HepG2 (cell line): ENCODE results near the gene HCRT. TPM values are rescaled to one million over a fixed set of nuclear protein-coding genes. Genes with fewer than 3 reads are reported as not detected.

Experiments used
- CHD2 ChIP-seq: IDR thresholded peaks from 2 replicates; pipeline ENCODE4 v1.6.1; 2011; ENCODE audit warnings: low read depth, low read length, improper control_type of control experiment
- FOXK1 ChIP-seq: sonication (generic); formaldehyde crosslinking; IDR thresholded peaks from 2 replicates; pipeline ENCODE4 v1.4.0; 2020; ENCODE audit warnings: low read depth, missing genetic modification reagents, borderline replicate concordance
- KAT8 ChIP-seq: IDR thresholded peaks from 2 replicates; pipeline ENCODE4 v1.6.1; 2016; ENCODE audit warnings: missing genetic modification reagents, missing compliant biosample characterization
- KLF13 ChIP-seq: sonication (generic); formaldehyde crosslinking; IDR thresholded peaks from 2 replicates; pipeline ENCODE4 v1.4.0; 2020; ENCODE audit warnings: mild to moderate bottlenecking, missing genetic modification reagents
- NR3C1 ChIP-seq: sonication (generic); formaldehyde crosslinking; IDR thresholded peaks from 2 replicates; pipeline ENCODE4 v1.4.0; 2020; ENCODE audit warnings: missing genetic modification reagents
- PHF8 ChIP-seq: sonication (generic); formaldehyde crosslinking; IDR thresholded peaks from 2 replicates; pipeline ENCODE4 v1.5.0; 2020; ENCODE audit warnings: missing genetic modification reagents
- PRPF4 ChIP-seq: fragments of 200-400 bp; formaldehyde crosslinking; IDR thresholded peaks from 2 replicates; pipeline ENCODE4 v1.6.1; 2016; ENCODE audit warnings: low read length, low read depth; ENCODE audit not compliant: poor library complexity, severe bottlenecking
- RELA ChIP-seq: sonication (generic); formaldehyde crosslinking; IDR thresholded peaks from 2 replicates; pipeline ENCODE4 v1.4.0; 2020; ENCODE audit warnings: missing genetic modification reagents
- RFX3 ChIP-seq: IDR thresholded peaks from 2 replicates; pipeline ENCODE4 v1.6.1; 2016; ENCODE audit warnings: missing biosample characterization, missing genetic modification reagents
- SATB2 ChIP-seq: sonication (generic); formaldehyde crosslinking; IDR thresholded peaks from 2 replicates; pipeline ENCODE4 v1.5.0; 2020; ENCODE audit warnings: missing genetic modification reagents
- TRIM24 ChIP-seq: sonication (generic); formaldehyde crosslinking; IDR thresholded peaks from 2 replicates; pipeline ENCODE4 v1.8.0; 2022; ENCODE audit warnings: mild to moderate bottlenecking, missing genetic modification reagents
- U2AF1 ChIP-seq: fragments of 200-400 bp; formaldehyde crosslinking; optimal IDR thresholded peaks from 2 replicates; pipeline ENCODE3; 2017; ENCODE audit warnings: mild to moderate bottlenecking, low read depth, low read length
- ZFAT ChIP-seq: sonication (generic); formaldehyde crosslinking; conservative IDR thresholded peaks from 2 replicates; pipeline ENCODE4 v1.8.1; 2023; ENCODE audit warnings: missing genetic modification reagents, inconsistent platforms
- ZNF124 ChIP-seq: sonication (generic); formaldehyde crosslinking; IDR thresholded peaks from 2 replicates; pipeline ENCODE4 v1.4.0; 2020; ENCODE audit warnings: missing genetic modification reagents
- ZNF143 ChIP-seq: sonication (generic); formaldehyde crosslinking; IDR thresholded peaks from 2 replicates; pipeline ENCODE4 v1.4.0; 2020; ENCODE audit warnings: missing genetic modification reagents
- ZNF343 ChIP-seq: sonication (generic); formaldehyde crosslinking; IDR thresholded peaks from 2 replicates; pipeline ENCODE4 v1.4.0; 2020; ENCODE audit warnings: mild to moderate bottlenecking, missing genetic modification reagents
- ZNF431 ChIP-seq: sonication (generic); formaldehyde crosslinking; IDR thresholded peaks from 2 replicates; pipeline ENCODE4 v1.9.0; 2022; ENCODE audit warnings: missing genetic modification reagents, low read depth, mild to moderate bottlenecking, borderline replicate concordance
- ZNF614 ChIP-seq: IDR thresholded peaks from 2 replicates; pipeline ENCODE4 v1.6.1; 2018; ENCODE audit warnings: missing biosample characterization, missing genetic modification reagents, inconsistent platforms, borderline replicate concordance
- ZNF615 ChIP-seq: sonication (generic); formaldehyde crosslinking; IDR thresholded peaks from 2 replicates; pipeline ENCODE4 v1.5.0; 2020; ENCODE audit warnings: mild to moderate bottlenecking, missing genetic modification reagents, borderline replicate concordance
- ZNF75D ChIP-seq: sonication (generic); formaldehyde crosslinking; IDR thresholded peaks from 2 replicates; pipeline ENCODE4 v1.8.1; 2023; ENCODE audit warnings: missing genetic modification reagents, mild to moderate bottlenecking, borderline replicate concordance
- ZNF841 ChIP-seq: sonication (generic); formaldehyde crosslinking; IDR thresholded peaks from 2 replicates; pipeline ENCODE4 v1.8.1; 2023; ENCODE audit warnings: missing genetic modification reagents, borderline replicate concordance
- polyA plus RNA-seq, 8 experiments: library from polyadenylated mRNA; depleted of rRNA in 3 of 8; stranded (reverse) in 7 of 8; unstranded in 1 of 8; fragments of >200 nt; fragmentation: Illumina TruSeq in 4 of 8; extraction: Trizol in 4 of 8; gene quantifications; 2 replicates each; pipeline versions ENCODE4 v1.2.1 to v1.2.3, GENCODE V29; 2011 to 2016; ENCODE audit warnings: low read depth in 4 of 8, missing spikeins in 1 of 8, mixed read lengths in 1 of 8; ENCODE audit not compliant: insufficient read depth in 1 of 8
- total RNA-seq, 5 experiments: library from RNA; depleted of rRNA; stranded (reverse); fragments of >200 nt; fragmentation: Illumina TruSeq; extraction: Trizol; gene quantifications; 2 replicates each; pipeline ENCODE4 v1.2.3, GENCODE V29; 2016; ENCODE audit warnings: low read depth in 1 of 5
- TF ChIP-seq, protein P1 (sequence below): sonication (generic); formaldehyde crosslinking; conservative IDR thresholded peaks from 2 replicates; pipeline ENCODE4 v1.4.0; 2020; ENCODE audit warnings: missing genetic modification reagents
- TF ChIP-seq, protein P2 (sequence below): sonication (generic); formaldehyde crosslinking; IDR thresholded peaks from 2 replicates; pipeline ENCODE4 v1.4.0; 2020; ENCODE audit warnings: missing genetic modification reagents
- TF ChIP-seq, protein P3 (sequence below): sonication (generic); formaldehyde crosslinking; IDR thresholded peaks from 2 replicates; pipeline ENCODE4 v1.4.0; 2020; ENCODE audit warnings: missing genetic modification reagents

The HCRT gene
- total and polyA plus RNA-seq, 2 of the 13 experiments (the other 11 are each of a cell fraction or from before 2014, with no cell fraction given): not detected

DNA sequence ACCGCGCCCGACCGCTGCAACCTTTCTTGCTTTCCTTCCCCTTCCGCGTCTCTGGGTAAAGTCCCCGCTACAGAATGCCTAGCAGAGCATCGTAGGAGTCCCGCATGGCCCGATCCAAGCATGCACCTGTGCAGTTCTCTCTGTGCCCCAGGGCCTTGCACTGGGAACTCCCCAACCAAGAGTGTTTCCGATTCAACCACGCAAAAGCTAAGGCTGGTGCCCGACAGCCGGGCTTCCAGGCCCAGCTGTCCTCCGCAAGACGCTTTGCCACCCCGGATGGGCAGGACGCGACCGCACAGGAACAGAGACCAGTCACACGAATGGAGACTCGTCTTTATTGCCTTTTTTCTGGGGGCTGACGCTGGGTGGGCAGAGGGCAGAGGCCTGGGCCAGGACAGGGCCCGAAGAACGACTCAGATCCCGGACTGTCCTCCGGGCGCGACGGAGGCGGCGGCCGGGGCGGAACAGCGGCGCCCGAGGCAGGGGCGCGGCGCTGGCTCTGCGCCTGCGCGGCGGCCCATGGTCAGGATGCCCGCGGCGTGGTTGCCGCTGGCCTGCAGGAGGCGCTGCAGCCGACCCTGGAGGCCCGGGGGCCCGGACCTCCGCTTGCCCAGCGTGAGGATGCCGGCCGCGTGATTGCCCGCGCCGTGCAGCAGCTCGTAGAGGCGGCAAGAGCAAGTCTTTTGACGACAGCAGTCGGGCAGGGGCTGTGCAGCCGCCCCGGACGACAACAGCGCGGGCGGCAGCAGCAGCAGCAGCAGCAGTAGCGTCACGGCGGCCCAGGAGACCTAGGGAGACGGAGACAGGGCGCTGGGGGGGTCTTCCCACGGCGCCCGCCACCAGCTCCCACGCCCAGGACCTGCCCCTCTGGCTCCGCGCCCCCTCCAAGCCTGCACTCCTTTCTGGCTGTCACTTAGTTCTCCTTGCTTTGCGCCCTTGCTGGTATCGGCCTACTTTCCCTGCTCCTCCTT lies 1.2 kb downstream of the HCRT start (continued):
- TF ChIP-seq ZFAT (CRISPR knock-in tag) (peak; percentile 90), SATB2 (CRISPR knock-in tag) (peak; percentile 78; the same call in 1 of the 2 replicates), PHF8 (CRISPR knock-in tag) (peak; percentile 99), ZNF75D (CRISPR knock-in tag) (no peak), KLF13 (peak; percentile 48; the same call in 1 of the 2 replicates), PRPF4 (no peak), ZNF124 (0 out of 2 replicates have a peak, but pooled peaks have one; percentile 28), KAT8 (CRISPR knock-in tag) (peak; percentile 77), RFX3 (CRISPR knock-in tag) (no peak), TRIM24 (CRISPR knock-in tag) (0 out of 2 replicates have a peak, but pooled peaks have one; percentile 47), ZNF343 (CRISPR knock-in tag) (peak; percentile 80; the same call in 1 of the 2 replicates), FOXK1 (CRISPR knock-in tag) (no peak; the same call in 1 of the 2 replicates), U2AF1 (no peak), NR3C1 (CRISPR knock-in tag) (no peak), ZNF431 (CRISPR knock-in tag) (peak; percentile 80; the same call in 1 of the 2 replicates), ZNF143 (peak; percentile 10; the same call in 1 of the 2 replicates), ZNF841 (CRISPR knock-in tag) (0 out of 2 replicates have a peak, but pooled peaks have one; percentile 84), ZNF615 (no peak), CHD2 (no peak), RELA (CRISPR knock-in tag) (no peak; the same call in 1 of the 2 replicates), ZNF614 (CRISPR knock-in tag) (peak; percentile 42; the same call in 1 of the 2 replicates)
- TF ChIP-seq, protein P1, sequence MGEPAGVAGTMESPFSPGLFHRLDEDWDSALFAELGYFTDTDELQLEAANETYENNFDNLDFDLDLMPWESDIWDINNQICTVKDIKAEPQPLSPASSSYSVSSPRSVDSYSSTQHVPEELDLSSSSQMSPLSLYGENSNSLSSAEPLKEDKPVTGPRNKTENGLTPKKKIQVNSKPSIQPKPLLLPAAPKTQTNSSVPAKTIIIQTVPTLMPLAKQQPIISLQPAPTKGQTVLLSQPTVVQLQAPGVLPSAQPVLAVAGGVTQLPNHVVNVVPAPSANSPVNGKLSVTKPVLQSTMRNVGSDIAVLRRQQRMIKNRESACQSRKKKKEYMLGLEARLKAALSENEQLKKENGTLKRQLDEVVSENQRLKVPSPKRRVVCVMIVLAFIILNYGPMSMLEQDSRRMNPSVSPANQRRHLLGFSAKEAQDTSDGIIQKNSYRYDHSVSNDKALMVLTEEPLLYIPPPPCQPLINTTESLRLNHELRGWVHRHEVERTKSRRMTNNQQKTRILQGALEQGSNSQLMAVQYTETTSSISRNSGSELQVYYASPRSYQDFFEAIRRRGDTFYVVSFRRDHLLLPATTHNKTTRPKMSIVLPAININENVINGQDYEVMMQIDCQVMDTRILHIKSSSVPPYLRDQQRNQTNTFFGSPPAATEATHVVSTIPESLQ: no peak
- TF ChIP-seq, protein P2, sequence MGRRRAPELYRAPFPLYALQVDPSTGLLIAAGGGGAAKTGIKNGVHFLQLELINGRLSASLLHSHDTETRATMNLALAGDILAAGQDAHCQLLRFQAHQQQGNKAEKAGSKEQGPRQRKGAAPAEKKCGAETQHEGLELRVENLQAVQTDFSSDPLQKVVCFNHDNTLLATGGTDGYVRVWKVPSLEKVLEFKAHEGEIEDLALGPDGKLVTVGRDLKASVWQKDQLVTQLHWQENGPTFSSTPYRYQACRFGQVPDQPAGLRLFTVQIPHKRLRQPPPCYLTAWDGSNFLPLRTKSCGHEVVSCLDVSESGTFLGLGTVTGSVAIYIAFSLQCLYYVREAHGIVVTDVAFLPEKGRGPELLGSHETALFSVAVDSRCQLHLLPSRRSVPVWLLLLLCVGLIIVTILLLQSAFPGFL (CRISPR knock-in tag): no peak
- TF ChIP-seq, protein P3, sequence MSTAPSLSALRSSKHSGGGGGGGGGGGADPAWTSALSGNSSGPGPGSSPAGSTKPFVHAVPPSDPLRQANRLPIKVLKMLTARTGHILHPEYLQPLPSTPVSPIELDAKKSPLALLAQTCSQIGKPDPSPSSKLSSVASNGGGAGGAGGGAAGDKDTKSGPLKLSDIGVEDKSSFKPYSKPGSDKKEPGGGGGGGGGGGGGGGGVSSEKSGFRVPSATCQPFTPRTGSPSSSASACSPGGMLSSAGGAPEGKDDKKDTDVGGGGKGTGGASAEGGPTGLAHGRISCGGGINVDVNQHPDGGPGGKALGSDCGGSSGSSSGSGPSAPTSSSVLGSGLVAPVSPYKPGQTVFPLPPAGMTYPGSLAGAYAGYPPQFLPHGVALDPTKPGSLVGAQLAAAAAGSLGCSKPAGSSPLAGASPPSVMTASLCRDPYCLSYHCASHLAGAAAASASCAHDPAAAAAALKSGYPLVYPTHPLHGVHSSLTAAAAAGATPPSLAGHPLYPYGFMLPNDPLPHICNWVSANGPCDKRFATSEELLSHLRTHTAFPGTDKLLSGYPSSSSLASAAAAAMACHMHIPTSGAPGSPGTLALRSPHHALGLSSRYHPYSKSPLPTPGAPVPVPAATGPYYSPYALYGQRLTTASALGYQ (CRISPR knock-in tag): no peak
